GM12874 (cell line): ENCODE measurements around the gene DCAF8L1.

Source experiments
- TF ChIP-seq, protein P1 (sequence below): IDR thresholded peaks from 2 replicates; pipeline ENCODE4 v1.5.1; 2011; ENCODE audit warnings: low read depth, mild to moderate bottlenecking, control low read depth, low read length, moderate library complexity; ENCODE audit not compliant: insufficient read depth

DCAF8L1 gene

GRCh38 chrX:27981349-27981748, at the start of gene DCAF8L1:
TSS of gene DCAF8L1 (minus strand) at chrX:27981449. CDS start at chrX:27981334, 115 bp downstream.
- TF ChIP-seq, protein P1, sequence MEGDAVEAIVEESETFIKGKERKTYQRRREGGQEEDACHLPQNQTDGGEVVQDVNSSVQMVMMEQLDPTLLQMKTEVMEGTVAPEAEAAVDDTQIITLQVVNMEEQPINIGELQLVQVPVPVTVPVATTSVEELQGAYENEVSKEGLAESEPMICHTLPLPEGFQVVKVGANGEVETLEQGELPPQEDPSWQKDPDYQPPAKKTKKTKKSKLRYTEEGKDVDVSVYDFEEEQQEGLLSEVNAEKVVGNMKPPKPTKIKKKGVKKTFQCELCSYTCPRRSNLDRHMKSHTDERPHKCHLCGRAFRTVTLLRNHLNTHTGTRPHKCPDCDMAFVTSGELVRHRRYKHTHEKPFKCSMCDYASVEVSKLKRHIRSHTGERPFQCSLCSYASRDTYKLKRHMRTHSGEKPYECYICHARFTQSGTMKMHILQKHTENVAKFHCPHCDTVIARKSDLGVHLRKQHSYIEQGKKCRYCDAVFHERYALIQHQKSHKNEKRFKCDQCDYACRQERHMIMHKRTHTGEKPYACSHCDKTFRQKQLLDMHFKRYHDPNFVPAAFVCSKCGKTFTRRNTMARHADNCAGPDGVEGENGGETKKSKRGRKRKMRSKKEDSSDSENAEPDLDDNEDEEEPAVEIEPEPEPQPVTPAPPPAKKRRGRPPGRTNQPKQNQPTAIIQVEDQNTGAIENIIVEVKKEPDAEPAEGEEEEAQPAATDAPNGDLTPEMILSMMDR = no peak

DNA sequence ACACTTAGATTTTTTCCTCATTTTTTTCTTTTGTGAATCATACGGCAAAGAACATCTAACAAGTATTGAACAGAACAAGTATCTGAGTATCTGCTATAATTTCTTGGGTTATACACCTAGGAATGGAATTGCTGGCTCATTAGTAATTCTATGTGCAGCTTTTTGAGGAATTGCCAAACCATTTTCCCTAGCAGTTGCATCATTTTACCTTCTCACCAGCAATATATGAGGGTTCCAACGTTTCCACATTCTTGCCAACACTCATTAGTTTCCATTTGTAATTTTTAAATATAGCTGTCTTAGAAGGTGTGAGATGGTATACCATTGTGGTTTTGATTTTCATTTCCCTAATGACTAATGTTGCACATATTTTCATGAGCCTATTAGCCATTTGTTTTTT, 41.1 kb upstream of the DCAF8L1 start:
- TF ChIP-seq, protein P1 = no peak

- TF ChIP-seq, protein P1 = no peak
Measured at GRCh38 chrX:28016823-28017222, 35.6 kb upstream of the DCAF8L1 start.

GRCh38 chrX:28015993-28016392, 34.7 kb upstream of the DCAF8L1 start:
- TF ChIP-seq, protein P1 = no peak

- TF ChIP-seq, protein P1 = no peak
Measured at GRCh38 chrX:28010875-28011274, 29.6 kb upstream of the DCAF8L1 start.

DNA sequence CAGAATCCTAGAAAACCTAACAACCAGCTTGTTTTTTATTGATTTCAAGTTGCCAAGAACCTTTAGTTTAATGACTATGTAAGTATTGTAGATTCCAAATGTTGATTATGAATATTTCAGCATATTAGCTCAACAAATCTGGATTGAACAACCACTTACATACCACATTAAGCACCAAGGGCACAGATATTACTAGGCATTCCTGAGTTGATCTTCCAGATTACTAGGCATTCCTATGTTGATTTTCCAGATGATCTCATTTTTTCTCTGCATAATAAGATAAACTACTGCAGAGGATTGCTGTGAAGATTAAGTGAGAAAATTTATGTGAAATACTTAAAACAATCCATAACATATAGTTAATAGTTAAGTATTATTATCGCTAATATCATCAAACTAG, 17.4 kb upstream of the DCAF8L1 start:
- TF ChIP-seq, protein P1 = no peak

DNA sequence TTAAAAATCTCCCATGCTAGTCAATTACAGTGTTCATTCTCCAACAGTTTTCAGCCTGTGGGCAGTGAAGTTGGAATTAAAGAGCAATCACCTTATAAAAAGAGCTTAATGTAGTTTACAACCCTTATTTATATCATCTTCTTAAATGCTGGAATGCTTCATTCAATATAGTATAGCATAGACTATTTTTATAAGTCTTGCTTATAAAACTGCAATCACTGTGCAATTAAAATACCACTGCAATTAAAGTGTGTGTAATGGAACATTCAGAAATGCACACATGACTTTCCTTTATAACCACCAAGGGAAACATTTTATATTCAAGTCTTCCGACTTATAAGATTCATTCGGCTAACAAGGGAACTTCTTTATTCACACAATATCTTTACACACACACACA, 16.4 kb upstream of the DCAF8L1 start:
- TF ChIP-seq, protein P1 = no peak

- TF ChIP-seq, protein P1 = no peak
Measured at GRCh38 chrX:27996132-27996531, 14.9 kb upstream of the DCAF8L1 start.
